ENCODE data around the gene AK8. TPM values are rescaled to one million over a fixed set of nuclear protein-coding genes. Genes with fewer than 3 reads are reported as not detected.

AK8 gene
- total RNA-seq, 1 experiment from 2014 or later: not detected

DNA sequence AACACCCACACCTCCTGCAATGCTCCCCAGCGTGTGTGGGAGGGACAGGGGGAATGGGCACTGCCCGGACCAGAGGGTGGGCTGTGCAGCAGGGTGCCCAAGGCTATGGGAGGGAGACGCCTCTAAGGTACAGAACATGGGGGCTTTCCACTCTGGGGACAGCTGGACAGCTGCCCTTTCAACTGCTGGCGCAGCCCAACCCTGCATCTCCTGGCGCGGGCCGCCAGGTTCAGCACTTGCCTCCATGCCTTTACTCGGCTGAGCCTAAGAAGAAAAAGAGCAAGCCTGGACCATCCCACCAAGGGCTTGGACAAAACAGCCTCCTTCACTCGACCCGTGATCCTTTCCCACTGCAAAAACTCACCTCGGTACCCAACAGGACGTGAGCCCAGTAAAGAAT is 15.0 kb downstream of the AK8 start:
- H3K9me3 ChIP-seq (ENCODE audit: low read depth, low read length, poor library complexity, severe bottlenecking): no peaks in the 10 kb centered on the region
- H3K36me3 ChIP-seq (ENCODE audit: insufficient read depth, low read length, poor library complexity, severe bottlenecking): no peaks in the 10 kb centered on the region
- intact Hi-C loops (cut with micrococcal nuclease; ENCODE audit: unreplicated experiment): no loop called here
- TF ChIP-seq EZH2 (IDR thresholded peaks at IDR 0.05; ENCODE audit: borderline replicate concordance, low read depth, low read length, poor library complexity, severe bottlenecking): no peak
- TF ChIP-seq, protein P1, sequence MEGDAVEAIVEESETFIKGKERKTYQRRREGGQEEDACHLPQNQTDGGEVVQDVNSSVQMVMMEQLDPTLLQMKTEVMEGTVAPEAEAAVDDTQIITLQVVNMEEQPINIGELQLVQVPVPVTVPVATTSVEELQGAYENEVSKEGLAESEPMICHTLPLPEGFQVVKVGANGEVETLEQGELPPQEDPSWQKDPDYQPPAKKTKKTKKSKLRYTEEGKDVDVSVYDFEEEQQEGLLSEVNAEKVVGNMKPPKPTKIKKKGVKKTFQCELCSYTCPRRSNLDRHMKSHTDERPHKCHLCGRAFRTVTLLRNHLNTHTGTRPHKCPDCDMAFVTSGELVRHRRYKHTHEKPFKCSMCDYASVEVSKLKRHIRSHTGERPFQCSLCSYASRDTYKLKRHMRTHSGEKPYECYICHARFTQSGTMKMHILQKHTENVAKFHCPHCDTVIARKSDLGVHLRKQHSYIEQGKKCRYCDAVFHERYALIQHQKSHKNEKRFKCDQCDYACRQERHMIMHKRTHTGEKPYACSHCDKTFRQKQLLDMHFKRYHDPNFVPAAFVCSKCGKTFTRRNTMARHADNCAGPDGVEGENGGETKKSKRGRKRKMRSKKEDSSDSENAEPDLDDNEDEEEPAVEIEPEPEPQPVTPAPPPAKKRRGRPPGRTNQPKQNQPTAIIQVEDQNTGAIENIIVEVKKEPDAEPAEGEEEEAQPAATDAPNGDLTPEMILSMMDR (conservative IDR thresholded peaks at IDR 0.05; ENCODE audit: low read depth, low read length): no peak
- H3K27ac ChIP-seq (ENCODE audit: low read depth, low read length, poor library complexity, severe bottlenecking): no peak overlapping the region
- no TSS peak for BruUV-seq (replicated peaks)
- ChIA-PET POLR2A (ENCODE audit: low non-redundant PET) (no interaction called here), CTCF (no interaction called here)
- no peak for DNase-seq (ENCODE audit: low spot score)
- peaks cover under 1% of the 10 kb centered on the region for H3K4me1 ChIP-seq (ENCODE audit: insufficient read depth, low read length, poor library complexity, severe bottlenecking)
- no peaks in the 10 kb centered on the region for H3K27me3 ChIP-seq (replicated peaks; ENCODE audit: insufficient read depth, low read depth, low read length, poor library complexity)
- no peak overlapping the region for H3K4me3 ChIP-seq (ENCODE audit: low read depth, low read length, poor library complexity, severe bottlenecking)

DNA sequence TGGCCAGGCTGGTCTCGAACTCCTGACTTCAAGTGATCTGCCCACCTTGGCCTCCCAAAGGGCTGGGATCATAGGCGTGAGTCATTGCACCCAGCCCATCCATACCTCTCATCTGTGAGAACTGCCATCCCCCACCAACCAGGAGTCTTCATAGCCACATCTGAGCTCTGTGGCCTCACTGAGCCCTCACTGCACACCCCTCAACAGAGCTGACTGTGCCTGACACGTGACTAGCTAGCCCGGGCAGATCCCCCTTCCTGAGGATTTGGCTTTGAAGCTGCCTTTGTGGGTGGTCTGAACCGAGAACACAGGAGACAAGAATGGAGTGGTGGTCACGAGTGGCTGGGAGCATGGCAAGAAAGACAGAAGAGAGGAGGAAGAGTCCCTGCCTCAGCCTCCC is 15.6 kb downstream of the AK8 start:
- ChIA-PET POLR2A (ENCODE audit: low non-redundant PET) (no interaction called here), CTCF (no interaction called here)

DNA sequence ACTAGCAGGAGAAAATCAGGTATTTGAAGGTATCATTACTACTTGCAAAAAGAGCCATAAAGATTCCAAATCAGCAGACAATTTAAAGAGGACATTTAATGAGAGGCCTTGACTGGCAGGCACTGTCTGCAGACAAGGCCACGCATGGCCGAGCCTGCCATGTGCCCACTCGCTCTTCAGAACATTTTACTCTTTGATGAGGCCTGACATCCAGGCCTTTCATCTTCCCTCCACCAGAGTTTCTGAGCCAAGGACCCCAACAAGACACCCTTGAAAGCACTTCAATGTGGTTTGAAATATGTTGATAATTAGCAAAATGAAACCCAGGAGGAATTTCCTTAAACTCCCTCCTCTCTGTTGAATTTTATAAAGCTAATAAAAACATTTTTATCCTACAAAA is 16.4 kb downstream of the AK8 start:
- no TSS peak for BruUV-seq (replicated peaks)
- intact Hi-C loops (cut with micrococcal nuclease; ENCODE audit: unreplicated experiment): no loop called here
- ChIA-PET CTCF (no interaction called here), POLR2A (ENCODE audit: low non-redundant PET) (no interaction called here)
- peaks cover 12% of the 10 kb centered on the region for H3K4me1 ChIP-seq (ENCODE audit: insufficient read depth, low read length, poor library complexity, severe bottlenecking)
- H3K4me3 ChIP-seq (ENCODE audit: low read depth, low read length, poor library complexity, severe bottlenecking): no peak overlapping the region
- no peaks in the 10 kb centered on the region for H3K27me3 ChIP-seq (replicated peaks; ENCODE audit: insufficient read depth, low read depth, low read length, poor library complexity)
- H3K27ac ChIP-seq (ENCODE audit: low read depth, low read length, poor library complexity, severe bottlenecking): no peak overlapping the region
- DNase-seq (ENCODE audit: low spot score): no peak
- TF ChIP-seq EZH2 (IDR thresholded peaks at IDR 0.05; ENCODE audit: borderline replicate concordance, low read depth, low read length, poor library complexity, severe bottlenecking): no peak
- TF ChIP-seq, protein P1 (conservative IDR thresholded peaks at IDR 0.05; ENCODE audit: low read depth, low read length): no peak
- no peaks in the 10 kb centered on the region for H3K9me3 ChIP-seq (ENCODE audit: low read depth, low read length, poor library complexity, severe bottlenecking)
- no peaks in the 10 kb centered on the region for H3K36me3 ChIP-seq (ENCODE audit: insufficient read depth, low read length, poor library complexity, severe bottlenecking)

More for the DNA sequence above, 15.6 kb downstream of the AK8 start:
- intact Hi-C loops (cut with micrococcal nuclease; ENCODE audit: unreplicated experiment): no loop called here
- Histone ChIP-seq H3K4me1 (ENCODE audit: insufficient read depth, low read length, poor library complexity, severe bottlenecking) (peaks cover 6% of the 10 kb centered on the region), H3K9me3 (ENCODE audit: low read depth, low read length, poor library complexity, severe bottlenecking) (no peaks in the 10 kb centered on the region), H3K36me3 (ENCODE audit: insufficient read depth, low read length, poor library complexity, severe bottlenecking) (no peaks in the 10 kb centered on the region), H3K4me3 (ENCODE audit: low read depth, low read length, poor library complexity, severe bottlenecking) (no peak overlapping the region), H3K27me3 (replicated peaks; ENCODE audit: insufficient read depth, low read depth, low read length, poor library complexity) (no peaks in the 10 kb centered on the region), H3K27ac (ENCODE audit: low read depth, low read length, poor library complexity, severe bottlenecking) (no peak overlapping the region)
- no TSS peak for BruUV-seq (replicated peaks)
- no peak for TF ChIP-seq EZH2 (IDR thresholded peaks at IDR 0.05; ENCODE audit: borderline replicate concordance, low read depth, low read length, poor library complexity, severe bottlenecking)
- TF ChIP-seq, protein P1 (conservative IDR thresholded peaks at IDR 0.05; ENCODE audit: low read depth, low read length): no peak
- no peak for DNase-seq (ENCODE audit: low spot score)
